CD4-positive, alpha-beta T cell (primary cell): ENCODE data around the gene RRAD. TPM values are rescaled to one million over a fixed set of nuclear protein-coding genes. Genes with fewer than 3 reads are reported as not detected.
"Not testable (repeated sequence)": the region's sequence is repeated elsewhere in the genome, so short reads cannot be mapped to it uniquely, and the experiment has no call there.

Experiments used
- ATAC-seq: fragments of 200-7000 bp; cut with Tn5 transposase; one replicate; pipeline ENCODE4 v1.10.0; 2022; ENCODE audit warnings: mild to moderate bottlenecking; ENCODE audit not compliant: poor library complexity
- CTCF ChIA-PET: fragments of 350-600 bp; sonication (Branson Sonifier 250); formaldehyde crosslinking; loops from one replicate; lab custom pipeline; 2021; ENCODE audit warnings: antibody characterized with exemption, inconsistent platforms; lab: Charles Lee
- POLR2A ChIA-PET: fragments of 350-600 bp; sonication (Branson Sonifier 250); formaldehyde crosslinking; loops from one replicate; lab custom pipeline; 2021; ENCODE audit warnings: antibody characterized with exemption, inconsistent platforms; lab: Charles Lee
- DNase-seq, 14 experiments: peaks; one replicate each; pipeline ENCODE4 v3.0.0-alpha.2; 2013 to 2020; ENCODE audit warnings: mixed read lengths in 2 of 14
- H3K27ac ChIP-seq, 2 donors: one replicate each; pipeline versions ENCODE4 v1.5.1 to v1.7.0; 2013; ENCODE audit warnings: low read length in 2 of 2, low read depth in 1 of 2, mild to moderate bottlenecking in 1 of 2
- H3K27me3 ChIP-seq, 2 experiments: 1 replicate in 1 of 2; 2 replicates in 1 of 2; pipeline versions ENCODE4 v1.6.1 to v1.7.0; 2013; ENCODE audit warnings: low read length in 2 of 2, control low read depth in 1 of 2, mild to moderate bottlenecking in 1 of 2, moderate library complexity in 1 of 2; ENCODE audit not compliant: insufficient read depth in 2 of 2, control insufficient read depth in 1 of 2
- H3K36me3 ChIP-seq: one replicate; pipeline ENCODE4 v1.6.1; 2013; ENCODE audit warnings: low read length, control low read depth; ENCODE audit not compliant: insufficient read depth
- H3K4me1 ChIP-seq: one replicate; pipeline ENCODE4 v1.6.1; 2013; ENCODE audit warnings: low read length, control low read depth; ENCODE audit not compliant: insufficient read depth
- H3K4me3 ChIP-seq: one replicate; pipeline ENCODE4 v1.5.1; 2013; ENCODE audit warnings: mild to moderate bottlenecking, low read length, moderate library complexity
- H3K9me3 ChIP-seq, 2 experiments: 1 replicate in 1 of 2; 2 replicates in 1 of 2; pipeline versions ENCODE4 v1.6.1 to v1.7.0; 2013; ENCODE audit warnings: low read length in 2 of 2, mild to moderate bottlenecking in 2 of 2, control low read depth in 1 of 2, moderate library complexity in 1 of 2; ENCODE audit not compliant: control insufficient read depth in 1 of 2, insufficient read depth in 1 of 2
- H3K27ac Mint-ChIP-seq: one replicate; pipeline ENCODE4 v1.8.0; 2020; ENCODE audit warnings: mixed read lengths
- H3K27me3 Mint-ChIP-seq: one replicate; pipeline ENCODE4 v1.8.0; 2021; ENCODE audit warnings: mixed read lengths
- H3K36me3 Mint-ChIP-seq: one replicate; pipeline ENCODE4 v1.8.0; 2021; ENCODE audit warnings: low read depth, mixed read lengths
- H3K4me1 Mint-ChIP-seq: one replicate; pipeline ENCODE4 v1.8.0; 2021; ENCODE audit warnings: low read depth, mixed read lengths
- H3K4me3 Mint-ChIP-seq: one replicate; pipeline ENCODE4 v1.8.0; 2020; ENCODE audit warnings: mild to moderate bottlenecking, mixed read lengths
- H3K9me3 Mint-ChIP-seq: one replicate; pipeline ENCODE4 v1.8.0; 2020; ENCODE audit warnings: mixed read lengths
- intact Hi-C, 2 experiments: fragments of 100-400 bp; cut with DNase I in 1 of 2; cut with micrococcal nuclease in 1 of 2; formaldehyde crosslinking; loops; one replicate each; pipeline versions ENCODE4 v1.15.1 to v1.9.0; 2023 to 2025; cut with DNase I, micrococcal nuclease
- total RNA-seq, 174 experiments: library from RNA in 2 of 174; stranded (reverse) in 2 of 174; gene quantifications; one replicate each; pipeline ENCODE4 v1.2.3 and lab custom pipeline; 2021 to 2026
- TF ChIP-seq, protein P1 (sequence below): fragments of 200-600 bp; IDR thresholded peaks from one replicate; pipeline ENCODE4 v1.8.0; 2022; ENCODE audit warnings: antibody characterized with exemption, mild to moderate bottlenecking

Gene RRAD
- total RNA-seq, 2 experiments from 2014 or later = 0.28 to 0.49 TPM

DNA sequence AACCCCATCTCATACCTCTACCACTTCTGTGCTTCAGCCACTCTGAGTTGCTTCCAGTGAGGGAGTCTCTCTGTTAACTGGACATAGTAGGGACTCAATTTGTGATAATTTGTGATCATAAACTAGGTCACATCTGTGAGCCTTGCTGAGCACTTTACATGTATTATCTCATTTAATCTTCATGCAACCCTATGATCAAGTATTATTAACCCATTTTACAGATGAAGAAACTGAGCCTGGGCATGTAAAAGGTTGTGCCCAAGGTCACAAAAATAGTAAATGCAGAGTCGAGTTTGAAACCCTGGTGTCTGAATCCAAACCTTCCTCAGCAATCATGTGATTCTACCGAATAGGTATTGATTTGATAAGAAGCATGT, 26.4 kb downstream of the RRAD start:
- ChIA-PET POLR2A (no interaction called here), CTCF (no interaction called here)
- Mint-ChIP-seq H3K27me3 (no peaks in the 10 kb centered on the region), H3K4me3 (no peak overlapping the region), H3K9me3 (no peaks in the 10 kb centered on the region), H3K36me3 (no peaks in the 10 kb centered on the region), H3K4me1 (no peaks in the 10 kb centered on the region), H3K27ac (no peak overlapping the region)
- Histone ChIP-seq H3K9me3 (no peaks in the 10 kb centered on the region), H3K4me3 (no peak overlapping the region), H3K4me1 (peaks cover 3% of the 10 kb centered on the region), H3K27me3 (no peaks in the 10 kb centered on the region), H3K27ac (no peak overlapping the region), H3K36me3 (no peaks in the 10 kb centered on the region)
- intact Hi-C loops = loop anchor here in 1 of 2 experiments (5.0 kb wide), 1 partner anchor 53 kb away; no protein-coding TSS in a partner anchor
- no peak for DNase-seq
- TF ChIP-seq, protein P1, sequence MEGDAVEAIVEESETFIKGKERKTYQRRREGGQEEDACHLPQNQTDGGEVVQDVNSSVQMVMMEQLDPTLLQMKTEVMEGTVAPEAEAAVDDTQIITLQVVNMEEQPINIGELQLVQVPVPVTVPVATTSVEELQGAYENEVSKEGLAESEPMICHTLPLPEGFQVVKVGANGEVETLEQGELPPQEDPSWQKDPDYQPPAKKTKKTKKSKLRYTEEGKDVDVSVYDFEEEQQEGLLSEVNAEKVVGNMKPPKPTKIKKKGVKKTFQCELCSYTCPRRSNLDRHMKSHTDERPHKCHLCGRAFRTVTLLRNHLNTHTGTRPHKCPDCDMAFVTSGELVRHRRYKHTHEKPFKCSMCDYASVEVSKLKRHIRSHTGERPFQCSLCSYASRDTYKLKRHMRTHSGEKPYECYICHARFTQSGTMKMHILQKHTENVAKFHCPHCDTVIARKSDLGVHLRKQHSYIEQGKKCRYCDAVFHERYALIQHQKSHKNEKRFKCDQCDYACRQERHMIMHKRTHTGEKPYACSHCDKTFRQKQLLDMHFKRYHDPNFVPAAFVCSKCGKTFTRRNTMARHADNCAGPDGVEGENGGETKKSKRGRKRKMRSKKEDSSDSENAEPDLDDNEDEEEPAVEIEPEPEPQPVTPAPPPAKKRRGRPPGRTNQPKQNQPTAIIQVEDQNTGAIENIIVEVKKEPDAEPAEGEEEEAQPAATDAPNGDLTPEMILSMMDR = no peak
- ATAC-seq = no peak

DNA sequence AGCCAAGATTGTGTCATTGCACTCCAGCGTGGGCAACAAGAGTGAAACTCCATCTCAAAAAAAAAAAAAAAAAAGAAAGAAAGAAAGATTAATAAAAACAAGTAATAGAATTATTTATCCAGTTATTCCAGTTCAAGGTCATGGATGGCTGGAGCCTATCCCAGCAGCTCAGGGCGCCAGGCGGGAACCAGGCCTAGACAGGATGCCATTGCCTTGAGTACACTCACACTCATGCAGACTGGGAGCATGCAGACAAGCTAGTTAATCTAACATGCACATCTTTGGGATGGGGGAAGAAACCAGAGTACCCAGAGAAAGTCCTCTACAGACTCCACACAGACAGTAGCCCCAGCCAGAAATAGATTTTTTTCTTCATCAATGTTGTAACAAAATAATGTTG, 27.1 kb downstream of the RRAD start:
- DNase-seq (no peak), ATAC-seq (no peak)
- intact Hi-C loops = loop anchor here in 1 of 2 experiments (5.0 kb wide), 1 partner anchor 54 kb away; no protein-coding TSS in a partner anchor
- CTCF ChIA-PET = no interaction called here
- peaks cover 7% of the 10 kb centered on the region for H3K4me1 ChIP-seq
- peaks cover 2% of the 10 kb centered on the region for H3K4me1 Mint-ChIP-seq
- H3K27me3 ChIP-seq = no peaks in the 10 kb centered on the region
- H3K36me3 ChIP-seq = no peaks in the 10 kb centered on the region
- H3K36me3 Mint-ChIP-seq = no peaks in the 10 kb centered on the region
- POLR2A ChIA-PET = no interaction called here
- no peaks in the 10 kb centered on the region for H3K9me3 Mint-ChIP-seq
- TF ChIP-seq, protein P1 = no peak
- no peak overlapping the region for H3K27ac Mint-ChIP-seq
- no peak overlapping the region for H3K4me3 Mint-ChIP-seq
- no peaks in the 10 kb centered on the region for H3K27me3 Mint-ChIP-seq
- H3K27ac ChIP-seq = no peak overlapping the region
- H3K9me3 ChIP-seq = no peaks in the 10 kb centered on the region
- H3K4me3 ChIP-seq = no peak overlapping the region

DNA sequence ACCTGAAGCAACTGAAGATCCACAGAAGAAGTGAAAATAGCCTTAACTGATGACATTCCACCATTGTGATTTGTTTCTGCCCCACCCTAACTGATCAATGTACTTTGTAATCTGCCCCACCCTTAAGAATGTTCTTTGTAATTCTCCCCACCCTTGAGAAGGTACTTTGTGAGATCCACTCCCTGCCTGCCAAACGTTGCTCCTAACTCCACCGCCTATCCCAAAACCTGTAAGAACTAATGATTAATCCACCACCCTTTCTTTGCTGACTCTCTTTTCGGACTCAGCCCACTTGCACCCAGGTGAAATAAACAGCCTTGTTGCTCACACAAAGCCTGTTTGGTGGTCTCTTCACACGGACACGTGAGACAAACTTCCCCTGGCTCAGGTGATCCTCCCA, 28.7 kb downstream of the RRAD start:
- H3K36me3 ChIP-seq, H3K36me3 Mint-ChIP-seq, H3K4me1 ChIP-seq, DNase-seq, H3K9me3 Mint-ChIP-seq, H3K4me1 Mint-ChIP-seq, ATAC-seq, POLR2A ChIA-PET, H3K27me3 ChIP-seq, H3K9me3 ChIP-seq, H3K27ac Mint-ChIP-seq, H3K27me3 Mint-ChIP-seq, H3K4me3 ChIP-seq, H3K27ac ChIP-seq, H3K4me3 Mint-ChIP-seq, CTCF ChIA-PET: not testable (repeated sequence)
- intact Hi-C loops = loop anchor here in 1 of 2 experiments (5.0 kb wide), 1 partner anchor 56 kb away; no protein-coding TSS in a partner anchor

DNA sequence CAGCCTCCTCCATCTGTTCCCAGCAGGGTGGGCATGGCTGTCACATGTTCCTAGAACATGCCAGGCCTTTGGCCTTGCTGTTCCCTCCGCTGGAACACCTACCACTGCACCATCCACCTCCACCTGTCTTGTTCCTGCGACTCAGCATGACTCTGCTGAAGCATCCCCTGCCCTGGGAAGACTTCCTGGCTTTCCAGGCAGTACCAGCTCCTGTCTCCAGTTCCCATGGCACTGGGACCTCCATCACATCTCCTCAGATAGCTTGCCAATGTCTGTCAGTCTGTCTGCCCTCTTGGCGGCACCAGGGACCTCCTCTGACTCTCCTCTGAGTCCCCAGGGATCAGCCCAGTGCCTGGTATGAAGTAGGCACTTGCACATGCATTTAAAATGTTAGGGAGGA, 29.3 kb downstream of the RRAD start:
- TF ChIP-seq, protein P1 = no peak

More for the DNA sequence above, 29.3 kb downstream of the RRAD start:
- no peaks in the 10 kb centered on the region for H3K27me3 Mint-ChIP-seq
- H3K36me3 ChIP-seq = no peaks in the 10 kb centered on the region
- ChIA-PET POLR2A (no interaction called here), CTCF (interaction anchor here (1.8 kb wide), 1 partner anchor 33 kb away, joined by 8 read pairs; no protein-coding TSS in a partner anchor)
- no peaks in the 10 kb centered on the region for H3K27me3 ChIP-seq
- no peak overlapping the region for H3K4me3 ChIP-seq
- no peaks in the 10 kb centered on the region for H3K36me3 Mint-ChIP-seq
- no peaks in the 10 kb centered on the region for H3K9me3 Mint-ChIP-seq
- ATAC-seq (no peak), DNase-seq (no peak)
- peaks cover 8% of the 10 kb centered on the region for H3K4me1 Mint-ChIP-seq
- peaks cover 10% of the 10 kb centered on the region for H3K4me1 ChIP-seq
- no peaks in the 10 kb centered on the region for H3K9me3 ChIP-seq
- H3K4me3 Mint-ChIP-seq = no peak overlapping the region
- H3K27ac Mint-ChIP-seq = no peak overlapping the region
- intact Hi-C loops = loop anchor here (1.0 to 5.0 kb wide), 3 partner anchors 33 to 58 kb away; no protein-coding TSS in a partner anchor
- H3K27ac ChIP-seq = no peak overlapping the region
